ENCODE results near the gene ZFP36L2. TPM values are rescaled to one million over a fixed set of nuclear protein-coding genes. Genes with fewer than 3 reads are reported as not detected.

The ZFP36L2 gene, protein sequence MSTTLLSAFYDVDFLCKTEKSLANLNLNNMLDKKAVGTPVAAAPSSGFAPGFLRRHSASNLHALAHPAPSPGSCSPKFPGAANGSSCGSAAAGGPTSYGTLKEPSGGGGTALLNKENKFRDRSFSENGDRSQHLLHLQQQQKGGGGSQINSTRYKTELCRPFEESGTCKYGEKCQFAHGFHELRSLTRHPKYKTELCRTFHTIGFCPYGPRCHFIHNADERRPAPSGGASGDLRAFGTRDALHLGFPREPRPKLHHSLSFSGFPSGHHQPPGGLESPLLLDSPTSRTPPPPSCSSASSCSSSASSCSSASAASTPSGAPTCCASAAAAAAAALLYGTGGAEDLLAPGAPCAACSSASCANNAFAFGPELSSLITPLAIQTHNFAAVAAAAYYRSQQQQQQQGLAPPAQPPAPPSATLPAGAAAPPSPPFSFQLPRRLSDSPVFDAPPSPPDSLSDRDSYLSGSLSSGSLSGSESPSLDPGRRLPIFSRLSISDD
- 213 and 222 TPM in 2 replicates for total RNA-seq
- long read RNA-seq, partial matches to known transcripts = 0 of 50 reads
- long read RNA-seq, other reads (novel, unspliced or antisense) = 50 of 50 reads

DNA sequence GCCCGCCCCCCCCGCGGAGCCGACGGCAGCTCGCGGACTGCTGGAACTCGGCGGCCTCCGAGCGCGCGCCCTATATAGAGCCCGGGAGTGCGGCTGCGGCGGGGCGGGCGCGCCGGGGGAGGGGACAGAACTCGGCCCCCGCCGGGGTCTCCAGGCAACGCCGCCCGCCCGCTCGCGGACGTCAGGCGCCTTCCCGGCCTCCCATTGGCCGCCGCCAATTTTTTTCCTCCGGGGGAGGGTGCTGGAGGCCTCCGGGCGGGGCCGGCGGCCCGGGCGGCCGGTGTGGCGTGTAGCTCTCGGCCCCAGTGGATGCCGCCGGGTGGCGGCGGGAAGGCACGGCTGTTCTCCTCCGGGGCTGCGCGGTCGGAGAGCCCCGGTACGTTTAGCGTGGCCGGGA lies at the start of gene ZFP36L2:
ZFP36L2 (minus strand) TSS at position 49 of the 397 bp plus-strand sequence. CDS start 291 bp downstream, outside the sequence.
- no peaks in the 10 kb centered on the region for H3K9me3 Mint-ChIP-seq (ENCODE audit: low read depth)
- H3K4me1 Mint-ChIP-seq (ENCODE audit: low read depth) = peaks cover 29% of the 10 kb centered on the region

DNA sequence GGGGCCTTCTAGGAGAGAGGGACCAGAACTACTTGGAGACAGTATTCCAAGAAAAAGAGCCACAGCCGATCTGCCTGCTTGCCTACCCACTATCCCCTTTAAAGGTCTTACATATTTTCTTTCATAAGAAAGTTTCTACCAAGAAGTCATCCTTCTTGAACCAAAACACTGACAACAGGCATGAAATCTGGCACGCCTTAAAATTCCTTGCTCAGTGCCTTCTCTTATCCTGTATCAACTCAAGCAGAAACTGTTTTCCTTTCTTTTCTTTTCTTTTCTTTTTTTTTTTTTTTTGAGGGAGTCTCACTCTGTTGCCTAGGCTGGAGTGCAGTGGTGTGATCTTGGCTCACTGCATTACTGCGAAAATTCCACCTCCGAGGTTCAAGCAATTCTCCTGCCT lies 48.3 kb upstream of the ZFP36L2 start:
- H3K4me3 Mint-ChIP-seq (ENCODE audit: low read depth) = no peak overlapping the region
- no peak for DNase-seq (ENCODE audit: low spot score, unreplicated experiment)
- H3K36me3 Mint-ChIP-seq (ENCODE audit: insufficient read depth) = peaks cover 2% of the 10 kb centered on the region
- TF ChIP-seq, protein P1, sequence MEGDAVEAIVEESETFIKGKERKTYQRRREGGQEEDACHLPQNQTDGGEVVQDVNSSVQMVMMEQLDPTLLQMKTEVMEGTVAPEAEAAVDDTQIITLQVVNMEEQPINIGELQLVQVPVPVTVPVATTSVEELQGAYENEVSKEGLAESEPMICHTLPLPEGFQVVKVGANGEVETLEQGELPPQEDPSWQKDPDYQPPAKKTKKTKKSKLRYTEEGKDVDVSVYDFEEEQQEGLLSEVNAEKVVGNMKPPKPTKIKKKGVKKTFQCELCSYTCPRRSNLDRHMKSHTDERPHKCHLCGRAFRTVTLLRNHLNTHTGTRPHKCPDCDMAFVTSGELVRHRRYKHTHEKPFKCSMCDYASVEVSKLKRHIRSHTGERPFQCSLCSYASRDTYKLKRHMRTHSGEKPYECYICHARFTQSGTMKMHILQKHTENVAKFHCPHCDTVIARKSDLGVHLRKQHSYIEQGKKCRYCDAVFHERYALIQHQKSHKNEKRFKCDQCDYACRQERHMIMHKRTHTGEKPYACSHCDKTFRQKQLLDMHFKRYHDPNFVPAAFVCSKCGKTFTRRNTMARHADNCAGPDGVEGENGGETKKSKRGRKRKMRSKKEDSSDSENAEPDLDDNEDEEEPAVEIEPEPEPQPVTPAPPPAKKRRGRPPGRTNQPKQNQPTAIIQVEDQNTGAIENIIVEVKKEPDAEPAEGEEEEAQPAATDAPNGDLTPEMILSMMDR (IDR thresholded peaks at IDR 0.05; ENCODE audit: unreplicated experiment) = no peak
- H3K27ac Mint-ChIP-seq = no peak overlapping the region
- H3K27me3 Mint-ChIP-seq = no peaks in the 10 kb centered on the region
- H3K9me3 Mint-ChIP-seq (ENCODE audit: low read depth) = no peaks in the 10 kb centered on the region
- H3K4me1 Mint-ChIP-seq (ENCODE audit: low read depth) = no peaks in the 10 kb centered on the region

More for the DNA sequence above, at the start of gene ZFP36L2:
- Mint-ChIP-seq H3K27me3 (no peaks in the 10 kb centered on the region), H3K4me3 (ENCODE audit: low read depth) (peak within 1 kb of the TSS; percentile 97), H3K27ac (peak within 1 kb of the TSS; percentile 96), H3K36me3 (ENCODE audit: insufficient read depth) (peaks cover 25% of the 10 kb centered on the region)
- TF ChIP-seq, protein P1 (IDR thresholded peaks at IDR 0.05; ENCODE audit: unreplicated experiment) = no peak
- DNase-seq (ENCODE audit: low spot score, unreplicated experiment) = peak; percentile 85

DNA sequence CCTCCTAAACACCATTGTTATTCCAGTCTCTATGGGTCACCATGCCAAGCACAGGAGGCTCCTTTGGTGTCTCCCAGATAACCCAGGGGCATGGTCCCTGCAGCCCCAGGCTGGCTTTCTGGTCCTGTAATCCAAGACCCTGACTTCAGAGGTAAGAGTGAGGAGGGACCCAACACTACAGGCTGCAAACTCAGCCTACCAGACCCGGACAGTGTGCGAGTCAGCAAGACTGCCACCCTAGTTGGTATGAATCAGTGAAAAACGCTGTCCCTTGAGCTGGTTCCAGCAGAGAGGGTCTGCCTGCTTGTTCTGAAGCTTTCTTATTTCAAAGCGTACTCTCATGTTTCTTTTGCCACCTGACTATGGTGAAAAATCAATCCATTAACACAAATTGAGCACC lies 47.6 kb upstream of the ZFP36L2 start:
- peaks cover 1% of the 10 kb centered on the region for H3K36me3 Mint-ChIP-seq (ENCODE audit: insufficient read depth)
- H3K4me3 Mint-ChIP-seq (ENCODE audit: low read depth) = no peak overlapping the region
- H3K9me3 Mint-ChIP-seq (ENCODE audit: low read depth) = no peaks in the 10 kb centered on the region
- TF ChIP-seq, protein P1 (IDR thresholded peaks at IDR 0.05; ENCODE audit: unreplicated experiment) = no peak
- no peak overlapping the region for H3K27ac Mint-ChIP-seq
- H3K4me1 Mint-ChIP-seq (ENCODE audit: low read depth) = peaks cover 3% of the 10 kb centered on the region
- no peaks in the 10 kb centered on the region for H3K27me3 Mint-ChIP-seq
- no peak for DNase-seq (ENCODE audit: low spot score, unreplicated experiment)

DNA sequence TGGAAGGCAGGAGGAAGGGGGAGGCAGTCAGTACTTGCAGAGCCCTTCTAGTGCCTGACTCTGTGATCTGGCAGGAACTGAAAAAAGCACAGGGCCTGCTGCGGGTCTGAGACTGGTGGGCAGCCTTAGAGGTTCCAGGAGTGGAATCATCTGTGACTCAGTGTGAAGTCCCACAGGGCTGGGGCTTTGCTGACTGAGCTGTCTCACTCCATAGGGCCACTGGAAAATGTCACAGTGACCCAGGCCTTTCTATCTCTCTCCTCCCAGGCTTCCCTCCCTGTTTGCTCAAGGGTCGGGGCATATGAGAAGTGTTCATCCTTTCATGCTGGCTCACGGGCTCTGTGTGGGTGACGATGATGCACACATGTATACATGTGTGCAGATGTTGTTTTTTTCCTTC lies 47.1 kb upstream of the ZFP36L2 start:
- Mint-ChIP-seq H3K36me3 (ENCODE audit: insufficient read depth) (peaks cover 1% of the 10 kb centered on the region), H3K4me1 (ENCODE audit: low read depth) (peaks cover 7% of the 10 kb centered on the region), H3K27ac (no peak overlapping the region), H3K4me3 (ENCODE audit: low read depth) (no peak overlapping the region), H3K9me3 (ENCODE audit: low read depth) (no peaks in the 10 kb centered on the region), H3K27me3 (no peaks in the 10 kb centered on the region)
- DNase-seq (ENCODE audit: low spot score, unreplicated experiment) = no peak
- TF ChIP-seq, protein P1 (IDR thresholded peaks at IDR 0.05; ENCODE audit: unreplicated experiment) = no peak

DNA sequence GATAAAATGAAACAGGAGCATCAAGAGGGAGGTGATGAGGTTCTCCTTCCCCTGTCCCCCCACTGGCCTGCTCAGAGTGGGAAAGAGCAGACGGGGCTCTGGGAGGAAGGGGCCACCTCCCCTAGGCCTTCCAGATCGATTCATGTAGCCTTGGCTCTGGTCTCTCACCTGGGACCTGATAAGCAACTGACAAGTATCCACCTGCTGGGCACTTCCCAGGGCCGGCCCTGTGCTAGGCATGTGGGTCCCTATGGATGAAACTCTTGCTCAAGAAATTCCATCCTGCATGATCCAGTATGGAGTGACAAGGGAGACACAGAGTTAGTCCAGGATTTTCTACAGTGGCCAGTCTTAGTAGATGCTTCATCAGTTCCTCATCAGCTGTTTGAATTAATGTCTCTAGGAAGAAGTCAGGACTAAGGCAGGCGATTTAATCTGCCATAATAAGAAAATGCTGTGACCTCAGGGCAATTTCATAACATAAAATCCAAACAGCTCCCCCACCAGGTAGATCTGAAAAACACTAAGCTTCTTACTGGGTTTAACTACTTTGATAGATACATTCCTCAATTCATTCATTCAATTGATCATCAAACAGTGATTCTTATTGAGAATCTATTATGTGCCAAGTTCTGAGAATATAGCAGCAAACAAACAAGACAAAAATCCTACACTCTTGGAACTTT lies 44.7 kb upstream of the ZFP36L2 start:
- Mint-ChIP-seq H3K36me3 (ENCODE audit: insufficient read depth) (peaks cover 1% of the 10 kb centered on the region), H3K9me3 (ENCODE audit: low read depth) (no peaks in the 10 kb centered on the region), H3K27me3 (no peaks in the 10 kb centered on the region), H3K4me3 (ENCODE audit: low read depth) (no peak overlapping the region), H3K4me1 (ENCODE audit: low read depth) (peaks cover 7% of the 10 kb centered on the region), H3K27ac (no peak overlapping the region)
- DNase-seq (ENCODE audit: low spot score, unreplicated experiment) = no peak
- TF ChIP-seq, protein P1 (IDR thresholded peaks at IDR 0.05; ENCODE audit: unreplicated experiment) = peak; percentile 14
